WTC11 (cell line): ENCODE measurements around the gene FAM217A. TPM values are rescaled to one million over a fixed set of nuclear protein-coding genes. Genes with fewer than 3 reads are reported as not detected.

ENCODE experiments used
- ATAC-seq: fragments of 200-7000 bp; cut with Tn5 transposase; 2 replicates; pipeline ENCODE4 v1.10.0; 2021; ENCODE audit warnings: mild to moderate bottlenecking, moderate library complexity
- CTCF ChIA-PET: fragments of 300-600 bp; sonication (Branson Sonifier 250); formaldehyde crosslinking; loops from one replicate; lab custom pipeline; 2021; ENCODE audit warnings: antibody characterized with exemption; lab: Charles Lee
- POLR2A ChIA-PET: fragments of 350-600 bp; sonication (Branson Sonifier 250); formaldehyde crosslinking; loops from one replicate; lab custom pipeline; 2021; ENCODE audit warnings: antibody characterized with exemption; lab: Charles Lee
- DNase-seq: peaks from one replicate; pipeline ENCODE4 v3.0.0; 2021; ENCODE audit warnings: low spot score
- H3K27ac Mint-ChIP-seq: 2 replicates; pipeline ENCODE4 v1.8.0; 2021; ENCODE audit warnings: mixed read lengths
- H3K27me3 Mint-ChIP-seq: 2 replicates; pipeline ENCODE4 v1.8.0; 2021; ENCODE audit warnings: low read depth, mild to moderate bottlenecking, moderate library complexity, mixed read lengths
- H3K36me3 Mint-ChIP-seq: 2 replicates; pipeline ENCODE4 v1.8.0; 2021; ENCODE audit warnings: mixed read lengths
- H3K4me1 Mint-ChIP-seq: 2 replicates; pipeline ENCODE4 v1.8.0; 2022; ENCODE audit warnings: mixed read lengths
- H3K4me3 Mint-ChIP-seq: 2 replicates; pipeline ENCODE4 v1.8.0; 2021; ENCODE audit warnings: mild to moderate bottlenecking, moderate library complexity, mixed read lengths
- H3K9me3 Mint-ChIP-seq: 2 replicates; pipeline ENCODE4 v1.8.0; 2021; ENCODE audit warnings: mixed read lengths
- EMX1 ChIP-seq: fragments of 250-450 bp; sonication (Bioruptor Pico); IDR thresholded peaks from 2 replicates; pipeline ENCODE4 v1.8.0; 2021; ENCODE audit warnings: mild to moderate bottlenecking
- FOXP1 ChIP-seq: sonication (generic); formaldehyde crosslinking; IDR thresholded peaks from 2 replicates; pipeline ENCODE4 v1.8.0; 2022; ENCODE audit warnings: missing genetic modification reagents, mild to moderate bottlenecking, moderate library complexity, borderline replicate concordance
- HMGA2 ChIP-seq: fragments of 250-450 bp; sonication (Bioruptor Pico); IDR thresholded peaks from 2 replicates; pipeline ENCODE4 v1.4.0; 2021; ENCODE audit warnings: mild to moderate bottlenecking, moderate library complexity
- IRF2 ChIP-seq: sonication (generic); formaldehyde crosslinking; IDR thresholded peaks from 2 replicates; pipeline ENCODE4 v1.8.0; 2022; ENCODE audit warnings: low read depth, missing genetic modification reagents, borderline replicate concordance
- JAZF1 ChIP-seq: fragments of 250-450 bp; sonication (Bioruptor Pico); IDR thresholded peaks from 2 replicates; pipeline ENCODE4 v1.9.0; 2021; ENCODE audit warnings: moderate library complexity, mild to moderate bottlenecking, inconsistent platforms
- KAT7 ChIP-seq: sonication (generic); formaldehyde crosslinking; IDR thresholded peaks from 2 replicates; pipeline ENCODE4 v1.8.1; 2023; ENCODE audit warnings: missing genetic modification reagents, mild to moderate bottlenecking, borderline replicate concordance
- NFYB ChIP-seq: sonication (generic); formaldehyde crosslinking; conservative IDR thresholded peaks from 2 replicates; pipeline ENCODE4 v1.8.0; 2022; ENCODE audit warnings: low read depth, missing genetic modification reagents
- NR3C1 ChIP-seq: sonication (generic); formaldehyde crosslinking; conservative IDR thresholded peaks from 2 replicates; pipeline ENCODE4 v1.8.1; 2023; ENCODE audit warnings: low read depth, mild to moderate bottlenecking, missing genetic modification reagents
- OVOL2 ChIP-seq: fragments of 250-450 bp; sonication (Bioruptor Pico); IDR thresholded peaks from 2 replicates; pipeline ENCODE4 v1.9.0; 2021; ENCODE audit warnings: mild to moderate bottlenecking, borderline replicate concordance
- ZNF219 ChIP-seq: sonication (generic); formaldehyde crosslinking; IDR thresholded peaks from 2 replicates; pipeline ENCODE4 v1.8.0; 2023; ENCODE audit warnings: missing genetic modification reagents, mild to moderate bottlenecking, borderline replicate concordance
- ZNF232 ChIP-seq: sonication (generic); formaldehyde crosslinking; IDR thresholded peaks from 2 replicates; pipeline ENCODE4 v1.8.0; 2022; ENCODE audit warnings: mild to moderate bottlenecking, missing genetic modification reagents
- ZNF263 ChIP-seq: sonication (generic); formaldehyde crosslinking; IDR thresholded peaks from 2 replicates; pipeline ENCODE4 v1.8.1; 2022; ENCODE audit warnings: low read depth, mild to moderate bottlenecking, moderate library complexity, missing genetic modification reagents
- ZNF396 ChIP-seq: fragments of 250-450 bp; sonication (Bioruptor Pico); IDR thresholded peaks from 2 replicates; pipeline ENCODE4 v1.8.0; 2021; ENCODE audit warnings: mild to moderate bottlenecking, moderate library complexity, borderline replicate concordance
- ZNF416 ChIP-seq: fragments of 250-450 bp; sonication (Bioruptor Pico); IDR thresholded peaks from 2 replicates; pipeline ENCODE4 v1.9.0; 2021; ENCODE audit warnings: mild to moderate bottlenecking, inconsistent platforms
- total RNA-seq: library from RNA; stranded (reverse); gene quantifications from 3 replicates; pipeline ENCODE4 v1.2.3, GENCODE V29; 2021
- TF ChIP-seq, protein P1 (sequence below): sonication (generic); formaldehyde crosslinking; IDR thresholded peaks from 2 replicates; pipeline ENCODE4 v1.8.0; 2023; ENCODE audit warnings: missing genetic modification reagents
- TF ChIP-seq, protein P2 (sequence below): sonication (generic); formaldehyde crosslinking; IDR thresholded peaks from 2 replicates; pipeline ENCODE4 v1.8.0; 2022; ENCODE audit warnings: mild to moderate bottlenecking, missing genetic modification reagents
- TF ChIP-seq, protein P3 (sequence below): sonication (generic); formaldehyde crosslinking; conservative IDR thresholded peaks from 2 replicates; pipeline ENCODE4 v1.8.1; 2022; ENCODE audit warnings: mild to moderate bottlenecking, missing genetic modification reagents
- TF ChIP-seq, protein P4 (sequence below): sonication (generic); formaldehyde crosslinking; IDR thresholded peaks from 2 replicates; pipeline ENCODE4 v1.8.0; 2022; ENCODE audit warnings: mild to moderate bottlenecking, missing genetic modification reagents
- TF ChIP-seq, protein P5 (sequence below): fragments of 250-450 bp; sonication (Bioruptor Pico); IDR thresholded peaks from 2 replicates; pipeline ENCODE4 v1.9.0; 2021; ENCODE audit warnings: mild to moderate bottlenecking, borderline replicate concordance
- TF ChIP-seq, protein P6 (sequence below): fragments of 250-450 bp; sonication (Bioruptor Pico); IDR thresholded peaks from 2 replicates; pipeline ENCODE4 v1.9.0; 2021; ENCODE audit warnings: moderate library complexity, mild to moderate bottlenecking, inconsistent platforms, borderline replicate concordance

The FAM217A gene
- total RNA-seq, 1 experiment from 2014 or later = not detected

DNA sequence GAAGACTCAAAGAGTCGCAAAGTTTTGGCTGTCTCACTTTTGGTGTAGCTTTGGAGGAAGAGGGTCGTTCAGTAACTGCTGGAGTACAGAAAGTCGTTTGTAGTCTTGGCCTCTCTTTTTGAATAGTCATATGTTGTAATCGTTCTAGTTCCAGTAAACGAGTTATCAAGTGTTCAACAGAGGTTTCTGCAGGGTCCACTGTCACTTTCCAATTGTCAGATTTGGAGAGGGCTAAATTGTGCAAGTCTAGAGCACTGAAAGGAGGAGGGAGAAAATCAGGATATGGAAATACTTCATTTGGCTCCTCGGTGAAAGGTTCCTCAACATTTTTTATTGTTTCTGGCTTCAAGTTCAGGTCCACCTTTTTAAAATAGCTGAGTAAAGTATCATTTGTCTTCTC lies 9.7 kb downstream of the FAM217A start:
- no peaks in the 10 kb centered on the region for H3K9me3 Mint-ChIP-seq
- H3K4me1 Mint-ChIP-seq = peaks cover 10% of the 10 kb centered on the region
- H3K36me3 Mint-ChIP-seq = peaks cover 6% of the 10 kb centered on the region
- H3K27ac Mint-ChIP-seq = no peak overlapping the region
- no peak for ATAC-seq
- H3K27me3 Mint-ChIP-seq = no peaks in the 10 kb centered on the region
- no peak overlapping the region for H3K4me3 Mint-ChIP-seq
- no peak for DNase-seq
- CTCF ChIA-PET = no interaction called here
- POLR2A ChIA-PET = no interaction called here
- TF ChIP-seq, protein P1, sequence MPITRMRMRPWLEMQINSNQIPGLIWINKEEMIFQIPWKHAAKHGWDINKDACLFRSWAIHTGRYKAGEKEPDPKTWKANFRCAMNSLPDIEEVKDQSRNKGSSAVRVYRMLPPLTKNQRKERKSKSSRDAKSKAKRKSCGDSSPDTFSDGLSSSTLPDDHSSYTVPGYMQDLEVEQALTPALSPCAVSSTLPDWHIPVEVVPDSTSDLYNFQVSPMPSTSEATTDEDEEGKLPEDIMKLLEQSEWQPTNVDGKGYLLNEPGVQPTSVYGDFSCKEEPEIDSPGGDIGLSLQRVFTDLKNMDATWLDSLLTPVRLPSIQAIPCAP = no peak
- TF ChIP-seq NFYB = no peak

DNA sequence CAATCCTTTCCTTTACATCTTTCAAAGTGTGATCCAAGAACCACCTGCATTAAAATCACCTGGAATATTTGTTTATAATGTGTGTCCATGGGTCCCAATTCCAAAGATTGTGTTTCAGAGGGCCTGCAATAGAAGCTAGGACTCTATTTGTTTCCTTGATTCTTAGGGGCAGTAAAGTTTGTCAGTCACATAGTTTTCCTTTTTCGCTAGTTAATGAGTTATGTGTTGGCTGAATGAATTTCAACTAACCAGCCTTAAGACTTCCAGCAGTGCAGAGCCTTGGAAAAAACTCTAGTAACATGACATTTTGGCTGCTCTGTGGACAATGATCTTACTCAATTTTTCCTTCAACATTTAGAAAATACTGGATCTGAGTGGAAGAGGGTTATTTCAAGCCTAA lies 11.3 kb downstream of the FAM217A start:
- H3K4me3 Mint-ChIP-seq = no peak overlapping the region
- POLR2A ChIA-PET = no interaction called here

More for the DNA sequence above, 11.3 kb downstream of the FAM217A start:
- H3K27ac Mint-ChIP-seq = no peak overlapping the region
- no peak for ATAC-seq
- CTCF ChIA-PET = interaction anchor here (1.1 kb wide), 1 partner anchor 12 kb away, joined by 4 read pairs; no protein-coding TSS in a partner anchor
- no peak for TF ChIP-seq ZNF416 (CRISPR knock-in tag)
- no peak for TF ChIP-seq NFYB
- TF ChIP-seq, protein P2, sequence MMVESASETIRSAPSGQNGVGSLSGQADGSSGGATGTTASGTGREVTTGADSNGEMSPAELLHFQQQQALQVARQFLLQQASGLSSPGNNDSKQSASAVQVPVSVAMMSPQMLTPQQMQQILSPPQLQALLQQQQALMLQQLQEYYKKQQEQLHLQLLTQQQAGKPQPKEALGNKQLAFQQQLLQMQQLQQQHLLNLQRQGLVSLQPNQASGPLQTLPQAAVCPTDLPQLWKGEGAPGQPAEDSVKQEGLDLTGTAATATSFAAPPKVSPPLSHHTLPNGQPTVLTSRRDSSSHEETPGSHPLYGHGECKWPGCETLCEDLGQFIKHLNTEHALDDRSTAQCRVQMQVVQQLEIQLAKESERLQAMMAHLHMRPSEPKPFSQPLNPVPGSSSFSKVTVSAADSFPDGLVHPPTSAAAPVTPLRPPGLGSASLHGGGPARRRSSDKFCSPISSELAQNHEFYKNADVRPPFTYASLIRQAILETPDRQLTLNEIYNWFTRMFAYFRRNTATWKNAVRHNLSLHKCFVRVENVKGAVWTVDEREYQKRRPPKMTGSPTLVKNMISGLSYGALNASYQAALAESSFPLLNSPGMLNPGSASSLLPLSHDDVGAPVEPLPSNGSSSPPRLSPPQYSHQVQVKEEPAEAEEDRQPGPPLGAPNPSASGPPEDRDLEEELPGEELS = no peak
- no peak for TF ChIP-seq OVOL2 (CRISPR knock-in tag)
- TF ChIP-seq FOXP1 (CRISPR knock-in tag) = no peak
- TF ChIP-seq ZNF263 (CRISPR knock-in tag) = no peak
- TF ChIP-seq, protein P3, sequence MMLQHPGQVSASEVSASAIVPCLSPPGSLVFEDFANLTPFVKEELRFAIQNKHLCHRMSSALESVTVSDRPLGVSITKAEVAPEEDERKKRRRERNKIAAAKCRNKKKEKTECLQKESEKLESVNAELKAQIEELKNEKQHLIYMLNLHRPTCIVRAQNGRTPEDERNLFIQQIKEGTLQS (CRISPR knock-in tag) = no peak
- TF ChIP-seq, protein P4, sequence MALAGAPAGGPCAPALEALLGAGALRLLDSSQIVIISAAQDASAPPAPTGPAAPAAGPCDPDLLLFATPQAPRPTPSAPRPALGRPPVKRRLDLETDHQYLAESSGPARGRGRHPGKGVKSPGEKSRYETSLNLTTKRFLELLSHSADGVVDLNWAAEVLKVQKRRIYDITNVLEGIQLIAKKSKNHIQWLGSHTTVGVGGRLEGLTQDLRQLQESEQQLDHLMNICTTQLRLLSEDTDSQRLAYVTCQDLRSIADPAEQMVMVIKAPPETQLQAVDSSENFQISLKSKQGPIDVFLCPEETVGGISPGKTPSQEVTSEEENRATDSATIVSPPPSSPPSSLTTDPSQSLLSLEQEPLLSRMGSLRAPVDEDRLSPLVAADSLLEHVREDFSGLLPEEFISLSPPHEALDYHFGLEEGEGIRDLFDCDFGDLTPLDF (CRISPR knock-in tag) = no peak
- TF ChIP-seq ZNF396 (CRISPR knock-in tag) = no peak
- TF ChIP-seq EMX1 = no peak
- TF ChIP-seq, protein P5, sequence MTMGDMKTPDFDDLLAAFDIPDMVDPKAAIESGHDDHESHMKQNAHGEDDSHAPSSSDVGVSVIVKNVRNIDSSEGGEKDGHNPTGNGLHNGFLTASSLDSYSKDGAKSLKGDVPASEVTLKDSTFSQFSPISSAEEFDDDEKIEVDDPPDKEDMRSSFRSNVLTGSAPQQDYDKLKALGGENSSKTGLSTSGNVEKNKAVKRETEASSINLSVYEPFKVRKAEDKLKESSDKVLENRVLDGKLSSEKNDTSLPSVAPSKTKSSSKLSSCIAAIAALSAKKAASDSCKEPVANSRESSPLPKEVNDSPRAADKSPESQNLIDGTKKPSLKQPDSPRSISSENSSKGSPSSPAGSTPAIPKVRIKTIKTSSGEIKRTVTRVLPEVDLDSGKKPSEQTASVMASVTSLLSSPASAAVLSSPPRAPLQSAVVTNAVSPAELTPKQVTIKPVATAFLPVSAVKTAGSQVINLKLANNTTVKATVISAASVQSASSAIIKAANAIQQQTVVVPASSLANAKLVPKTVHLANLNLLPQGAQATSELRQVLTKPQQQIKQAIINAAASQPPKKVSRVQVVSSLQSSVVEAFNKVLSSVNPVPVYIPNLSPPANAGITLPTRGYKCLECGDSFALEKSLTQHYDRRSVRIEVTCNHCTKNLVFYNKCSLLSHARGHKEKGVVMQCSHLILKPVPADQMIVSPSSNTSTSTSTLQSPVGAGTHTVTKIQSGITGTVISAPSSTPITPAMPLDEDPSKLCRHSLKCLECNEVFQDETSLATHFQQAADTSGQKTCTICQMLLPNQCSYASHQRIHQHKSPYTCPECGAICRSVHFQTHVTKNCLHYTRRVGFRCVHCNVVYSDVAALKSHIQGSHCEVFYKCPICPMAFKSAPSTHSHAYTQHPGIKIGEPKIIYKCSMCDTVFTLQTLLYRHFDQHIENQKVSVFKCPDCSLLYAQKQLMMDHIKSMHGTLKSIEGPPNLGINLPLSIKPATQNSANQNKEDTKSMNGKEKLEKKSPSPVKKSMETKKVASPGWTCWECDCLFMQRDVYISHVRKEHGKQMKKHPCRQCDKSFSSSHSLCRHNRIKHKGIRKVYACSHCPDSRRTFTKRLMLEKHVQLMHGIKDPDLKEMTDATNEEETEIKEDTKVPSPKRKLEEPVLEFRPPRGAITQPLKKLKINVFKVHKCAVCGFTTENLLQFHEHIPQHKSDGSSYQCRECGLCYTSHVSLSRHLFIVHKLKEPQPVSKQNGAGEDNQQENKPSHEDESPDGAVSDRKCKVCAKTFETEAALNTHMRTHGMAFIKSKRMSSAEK (CRISPR knock-in tag) = no peak
- TF ChIP-seq, protein P6, sequence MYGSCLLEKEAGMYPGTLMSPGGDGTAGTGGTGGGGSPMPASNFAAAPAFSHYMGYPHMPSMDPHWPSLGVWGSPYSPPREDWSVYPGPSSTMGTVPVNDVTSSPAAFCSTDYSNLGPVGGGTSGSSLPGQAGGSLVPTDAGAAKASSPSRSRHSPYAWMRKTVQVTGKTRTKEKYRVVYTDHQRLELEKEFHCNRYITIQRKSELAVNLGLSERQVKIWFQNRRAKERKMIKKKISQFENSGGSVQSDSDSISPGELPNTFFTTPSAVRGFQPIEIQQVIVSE (CRISPR knock-in tag) = no peak
- TF ChIP-seq NR3C1 (CRISPR knock-in tag) = no peak
- no peak for TF ChIP-seq JAZF1 (CRISPR knock-in tag)
- no peak for TF ChIP-seq KAT7
- TF ChIP-seq HMGA2 (CRISPR knock-in tag) = no peak
- TF ChIP-seq ZNF219 (CRISPR knock-in tag) = no peak
- no peak for TF ChIP-seq ZNF232 (CRISPR knock-in tag)
- no peak for TF ChIP-seq IRF2 (CRISPR knock-in tag)
- H3K27me3 Mint-ChIP-seq = no peaks in the 10 kb centered on the region
- DNase-seq = no peak
- H3K36me3 Mint-ChIP-seq = peaks cover 18% of the 10 kb centered on the region
- H3K4me1 Mint-ChIP-seq = peaks cover 7% of the 10 kb centered on the region
- no peaks in the 10 kb centered on the region for H3K9me3 Mint-ChIP-seq
